GM18505 (cell line): ENCODE data around the gene ENPEP.

Experiments used
- ATAC-seq: cut with Tn5 transposase; IDR thresholded peaks from one replicate; pipeline ENCODE4 v1.9.1; 2021; ENCODE audit not compliant: unreplicated experiment
- POLR2A ChIP-seq: IDR thresholded peaks from 4 replicates; pipeline ENCODE4 v1.6.1; 2011; ENCODE audit warnings: borderline replicate concordance; ENCODE audit not compliant: insufficient read depth, insufficient read length; ENCODE audit errors: extremely low read depth

The ENPEP gene

GRCh38 chr4:110612631-110613269 lies 136.8 kb downstream of the ENPEP start:
- ATAC-seq: no peak
- no peak for TF ChIP-seq POLR2A

GRCh38 chr4:110613745-110614144 lies 137.8 kb downstream of the ENPEP start:
- ATAC-seq: no peak

GRCh38 chr4:110614173-110614963 lies 138.4 kb downstream of the ENPEP start:
- TF ChIP-seq POLR2A: no peak
- ATAC-seq: no peak

More at GRCh38 chr4:110613745-110614144, 137.8 kb downstream of the ENPEP start:
- no peak for TF ChIP-seq POLR2A
